HEK293T (cell line): Measurements from ENCODE around the gene PUDP.

ENCODE experiments used
- NFRKB ChIP-seq: fragments of 450-650 bp; IDR thresholded peaks from 2 replicates; pipeline ENCODE4 v1.6.1; 2016; ENCODE audit warnings: mild to moderate bottlenecking, moderate library complexity
- SP1 ChIP-seq: fragments of 450-650 bp; IDR thresholded peaks from 2 replicates; pipeline ENCODE4 v1.6.1; 2017

DNA sequence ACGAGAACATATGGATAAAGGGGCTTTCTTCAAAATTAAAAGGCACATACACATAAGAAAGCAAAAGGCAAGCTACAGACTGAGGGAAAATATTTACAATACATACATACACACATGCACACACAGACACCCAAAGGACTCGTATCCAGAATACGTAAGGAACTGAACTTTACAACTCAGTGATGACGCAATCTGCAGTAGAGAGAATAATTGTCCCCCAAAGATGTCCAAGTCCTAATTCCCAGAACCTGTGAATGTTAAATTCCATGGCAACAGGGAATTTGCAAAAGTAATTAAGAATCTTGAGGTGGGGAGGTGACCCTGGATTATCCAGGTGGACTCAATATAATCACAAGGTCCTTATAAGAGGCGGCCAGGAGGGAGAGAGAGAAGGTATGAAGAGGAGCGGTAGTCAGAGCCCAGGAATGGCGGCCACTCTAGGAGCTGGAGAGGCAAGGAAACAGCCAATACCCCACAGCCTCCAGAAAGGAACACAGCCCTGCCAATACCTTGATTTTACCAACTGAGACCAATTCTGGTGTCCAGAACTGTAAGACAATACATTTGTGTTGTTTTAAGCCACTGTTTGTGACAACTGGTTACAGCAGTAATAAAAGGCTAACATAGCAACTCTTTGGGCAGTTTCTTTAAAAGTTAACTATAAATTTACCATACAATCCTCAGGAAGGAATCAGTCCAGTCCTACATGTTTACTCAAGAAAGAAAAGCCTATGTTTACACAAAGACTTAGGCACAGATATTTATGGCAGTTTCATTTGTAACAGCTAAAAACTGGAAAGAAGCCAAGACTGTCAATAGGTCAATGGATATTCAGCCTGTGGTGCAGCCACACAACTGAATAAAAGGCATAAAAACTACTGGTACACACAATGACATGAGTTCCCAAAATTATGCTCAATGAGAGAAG lies 27.7 kb downstream of the PUDP start:
- no peak for TF ChIP-seq NFRKB
- no peak for TF ChIP-seq SP1
